Femur (tissue), 1 donor: Measurements from ENCODE around the gene FAM124B.
A peak's percentile ranks its signal among the peaks of the same experiment; 100 is the strongest.
"Not testable (repeated sequence)": the region's sequence is repeated elsewhere in the genome, so short reads cannot be mapped to it uniquely, and the experiment has no call there.

Experiments
- DNase-seq: peaks from one replicate; pipeline ENCODE4 v3.0.0-alpha.2; 2017

The FAM124B gene

GRCh38 chr2:224412141-224413015 lies 10.5 kb upstream of the FAM124B start:
- peak; percentile 56 for DNase-seq

GRCh38 chr2:224410946-224411561 lies 9.1 kb upstream of the FAM124B start:
- no peak for DNase-seq

DNA sequence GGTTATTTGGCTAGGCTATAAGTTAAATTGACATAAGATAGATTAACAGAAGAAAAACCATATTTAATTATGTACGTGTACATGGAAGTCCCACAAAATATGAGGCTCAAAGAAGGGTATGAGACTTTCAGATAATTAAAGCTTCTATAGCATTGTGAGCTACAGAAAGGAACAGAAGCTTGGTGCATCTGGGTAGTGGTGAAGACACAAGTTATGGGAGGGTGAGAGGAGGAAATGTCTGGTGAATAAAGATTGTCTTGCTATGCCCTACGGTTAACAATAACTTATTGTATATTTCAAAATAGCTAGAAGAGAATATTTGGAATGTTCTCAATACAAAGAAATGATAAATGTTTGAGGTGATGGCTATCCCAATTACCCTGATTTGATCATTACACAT lies 6.8 kb upstream of the FAM124B start:
- DNase-seq: no peak

- DNase-seq: no peak
Observed at GRCh38 chr2:224407241-224407701, 5.4 kb upstream of the FAM124B start.

DNA sequence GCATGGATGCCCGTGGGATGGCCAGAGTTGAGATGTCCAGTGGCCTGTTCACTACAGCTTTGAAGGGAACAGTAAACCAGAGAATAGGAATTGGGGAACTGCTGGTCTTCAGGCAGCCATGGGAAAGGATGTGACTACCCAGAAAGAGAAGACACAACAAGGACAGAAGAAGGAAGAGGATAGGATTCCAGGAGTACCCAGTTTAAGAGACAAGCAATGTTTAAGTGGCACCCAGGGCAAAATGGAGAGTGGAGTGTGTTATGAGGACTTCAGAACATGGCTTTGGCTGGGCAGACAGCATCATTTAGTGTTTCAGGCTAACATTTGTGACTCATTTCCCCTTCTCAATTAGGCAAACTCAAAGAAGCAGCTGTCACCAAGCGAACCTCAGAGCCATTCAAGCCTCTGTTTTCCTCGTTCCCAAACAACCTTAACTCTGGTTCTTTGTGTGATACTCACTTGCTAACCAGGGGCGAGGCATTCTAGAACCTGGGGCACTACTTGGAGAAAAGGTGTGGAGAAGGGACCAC lies 4.0 kb upstream of the FAM124B start:
- no peak for DNase-seq

DNA sequence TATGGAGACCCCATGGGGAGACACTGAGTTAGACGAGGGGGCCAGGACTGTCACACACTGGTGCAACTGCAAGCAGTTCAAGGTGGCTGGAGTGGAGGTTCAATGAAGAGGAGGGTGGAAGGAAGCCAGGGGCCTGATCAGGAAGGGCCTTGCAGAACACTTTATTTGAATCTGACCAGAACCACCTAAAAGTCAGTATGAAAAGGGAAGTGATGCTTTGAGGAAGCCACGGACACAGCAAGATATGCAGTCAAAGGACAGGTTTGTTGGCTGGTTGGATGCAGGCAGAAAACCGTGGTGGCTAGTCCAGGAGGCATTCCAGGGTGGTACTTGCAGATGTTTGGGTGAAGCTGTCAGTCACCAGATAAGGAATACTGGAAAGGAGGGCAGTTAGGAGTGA lies 3.5 kb upstream of the FAM124B start:
- no peak for DNase-seq

- DNase-seq: no peak
Observed at GRCh38 chr2:224404796-224405195, 2.9 kb upstream of the FAM124B start.

GRCh38 chr2:224403657-224404056 lies 1.8 kb upstream of the FAM124B start:
- DNase-seq: no peak

DNA sequence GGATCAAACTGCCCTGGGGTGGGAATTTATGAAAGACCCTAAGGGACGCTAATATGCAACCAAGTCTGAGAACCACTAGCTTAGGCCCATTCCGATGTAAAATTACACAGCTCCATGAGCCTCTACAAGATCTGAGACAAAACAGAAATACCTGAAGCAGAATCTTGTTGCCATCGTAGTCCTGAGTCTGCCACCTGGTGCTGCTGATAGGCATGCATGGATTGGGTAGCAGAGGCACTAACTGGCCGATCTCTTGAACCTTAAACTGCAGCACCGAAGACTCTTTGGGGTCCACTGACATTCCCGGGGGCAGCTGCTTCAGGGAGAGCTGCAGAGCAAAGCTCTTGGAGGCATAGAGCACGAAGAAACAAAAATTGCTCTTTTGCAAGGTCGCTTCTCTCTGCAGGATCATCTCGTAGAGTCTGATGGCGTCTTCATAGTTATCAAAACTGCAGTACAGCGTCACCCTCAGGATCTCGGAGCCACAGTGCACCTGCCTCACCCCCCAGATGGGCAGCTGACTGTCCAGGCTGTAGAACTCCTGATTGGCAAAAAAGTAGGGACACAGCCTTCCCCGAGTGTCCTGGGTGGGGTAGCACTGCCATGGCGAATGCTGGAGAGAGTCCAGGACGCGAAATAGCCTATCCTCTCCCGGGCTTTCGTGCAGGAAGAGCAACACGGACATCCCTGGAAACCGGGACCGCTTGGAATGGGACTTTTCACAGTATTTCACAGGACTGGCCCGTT lies 848 bp downstream of the FAM124B start:
- no peak for DNase-seq

DNA sequence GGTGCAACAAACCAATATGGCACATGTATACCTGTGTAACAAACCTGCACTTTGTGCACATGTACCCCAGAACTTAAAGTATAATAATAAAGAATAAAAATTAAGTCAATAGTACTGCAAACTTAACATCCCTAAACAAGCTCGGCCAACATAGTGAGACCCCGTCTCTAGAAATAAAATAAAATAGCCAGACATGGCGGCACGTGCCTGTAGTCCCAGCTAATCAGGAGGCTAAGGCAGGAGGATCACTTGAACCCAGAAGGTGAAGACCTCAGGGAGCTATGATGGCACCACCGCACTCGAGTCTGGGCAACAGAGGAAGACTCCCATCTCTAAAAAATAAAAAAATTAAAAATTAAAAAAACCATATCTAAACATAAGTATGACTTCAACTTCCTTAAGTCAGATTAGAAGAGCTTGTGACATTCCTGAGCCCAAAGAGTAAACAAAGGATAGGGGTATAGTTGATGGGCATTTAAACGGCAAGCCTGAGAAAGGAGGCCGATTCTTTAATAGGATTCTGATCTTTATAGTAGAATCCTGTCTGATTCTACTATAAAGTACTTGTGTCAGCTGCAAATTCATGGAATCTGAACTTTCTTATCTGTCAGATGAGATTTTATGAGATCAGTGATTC lies 1.6 kb downstream of the FAM124B start:
- no peak for DNase-seq

DNA sequence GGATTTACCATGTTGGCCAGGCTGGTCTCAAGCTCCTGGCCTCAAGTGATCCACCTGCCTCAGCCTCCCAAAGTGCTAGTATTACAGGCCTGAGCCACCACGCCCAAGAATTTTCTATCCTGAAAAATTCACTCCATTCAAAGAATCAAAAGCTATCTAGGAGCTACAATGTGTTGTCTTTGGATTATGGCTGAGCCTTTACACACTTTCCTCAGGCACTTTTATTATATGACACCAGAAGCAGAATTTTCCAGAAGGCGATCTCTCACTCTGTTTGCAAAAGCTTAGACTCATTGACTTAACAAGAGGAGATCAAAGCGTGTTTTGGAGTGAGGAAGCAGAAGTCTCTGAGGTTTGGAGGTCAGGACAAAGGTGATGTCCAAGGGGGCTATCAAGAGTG lies 3.6 kb downstream of the FAM124B start:
- no peak for DNase-seq

DNA sequence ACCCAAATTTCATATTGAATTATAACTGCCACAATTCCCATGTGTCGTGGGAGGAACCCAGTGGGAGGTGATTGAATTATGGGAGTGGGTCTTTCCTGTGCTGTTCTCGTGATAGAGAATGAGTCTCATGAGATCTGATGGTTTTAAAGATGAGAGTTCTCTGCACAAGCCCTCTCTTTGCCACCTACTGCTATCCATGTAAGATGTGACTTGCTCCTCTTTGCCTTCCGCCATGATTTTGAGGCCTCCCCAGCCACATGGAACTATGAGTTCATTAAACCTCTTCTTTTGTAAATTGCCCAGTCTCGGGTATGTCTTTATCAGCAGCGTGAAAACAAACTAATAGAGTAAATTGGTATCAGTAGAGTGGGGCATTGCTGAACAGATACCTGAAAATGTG lies 4.8 kb downstream of the FAM124B start:
- DNase-seq: not testable (repeated sequence)

- DNase-seq: no peak
Observed at GRCh38 chr2:224395620-224396390, 6.1 kb downstream of the FAM124B start.

DNA sequence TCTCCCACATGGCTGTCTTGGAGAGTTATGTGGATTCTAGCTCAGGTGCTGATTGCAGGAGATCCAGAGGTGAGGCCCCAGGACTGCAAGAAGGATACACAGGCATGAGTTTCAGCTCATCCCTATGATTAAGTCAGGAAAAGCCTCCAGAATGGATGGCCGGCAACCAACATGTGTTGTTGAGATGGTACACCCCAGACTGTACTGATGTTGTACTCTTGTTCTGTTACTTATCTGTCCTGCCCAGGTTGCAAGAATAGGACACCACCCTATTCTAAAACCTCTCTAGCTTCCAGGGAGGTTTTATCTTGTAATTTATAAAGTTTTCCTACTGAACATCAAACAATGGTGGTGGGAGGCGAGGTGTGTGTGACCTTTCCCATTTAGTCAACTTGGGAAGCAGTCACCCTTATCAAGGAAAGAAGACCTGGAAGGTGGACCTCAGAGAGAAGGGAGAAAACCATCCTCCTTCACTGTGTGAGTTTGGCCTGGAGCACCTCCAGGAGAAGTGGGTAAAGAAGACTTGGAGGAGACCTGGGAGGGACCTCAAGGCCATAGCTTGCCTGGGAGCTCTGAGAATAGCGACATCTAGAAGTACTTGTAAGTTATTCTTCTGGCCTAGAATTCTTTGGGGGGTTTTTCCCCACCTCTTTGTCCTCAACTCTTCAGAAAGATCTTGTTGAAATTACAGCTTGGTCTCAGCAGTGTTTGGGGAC lies 8.6 kb downstream of the FAM124B start:
- DNase-seq: no peak

GRCh38 chr2:224392545-224392944 lies 9.4 kb downstream of the FAM124B start:
- DNase-seq: no peak

- DNase-seq: no peak
Observed at GRCh38 chr2:224389317-224389716, 12.6 kb downstream of the FAM124B start.

DNA sequence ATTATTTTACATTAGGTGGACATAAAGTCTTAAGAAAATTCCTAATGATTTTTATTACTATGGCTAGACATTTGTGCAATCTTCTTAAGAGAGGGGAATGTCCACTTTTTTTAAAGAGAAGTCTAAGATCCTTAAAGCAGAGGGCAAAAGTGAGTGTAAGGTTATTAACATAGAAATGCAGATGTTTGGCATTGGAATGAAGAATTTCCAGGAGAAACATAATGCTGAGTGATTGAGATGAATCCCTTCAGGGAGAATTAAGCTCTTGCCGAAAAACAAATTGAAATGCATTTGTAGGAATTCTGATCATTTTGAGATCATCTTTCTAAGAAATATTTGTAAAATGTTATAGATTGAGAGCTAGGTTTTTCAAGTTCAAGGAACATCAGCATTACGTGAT lies 15.0 kb downstream of the FAM124B start:
- no peak for DNase-seq

- DNase-seq: no peak
Observed at GRCh38 chr2:224382973-224383555, 18.8 kb downstream of the FAM124B start.

DNA sequence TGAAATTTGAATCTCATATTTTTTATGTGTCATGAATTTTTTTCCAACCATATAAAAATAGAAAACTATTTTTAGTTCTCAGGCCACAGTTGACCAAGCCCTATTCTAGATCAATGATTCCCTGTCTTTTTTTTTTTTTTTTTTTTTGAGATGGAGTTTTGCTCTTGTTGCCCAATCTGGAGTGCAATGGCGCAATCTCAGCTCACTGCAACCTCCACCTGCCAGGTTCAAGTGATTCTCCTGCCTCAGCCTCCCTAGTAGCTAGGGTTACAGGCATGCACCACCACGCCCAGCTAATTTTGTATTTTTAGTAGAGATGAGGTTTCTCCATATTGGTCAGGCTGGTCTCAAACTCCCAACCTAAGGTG lies 19.6 kb downstream of the FAM124B start:
- not testable (repeated sequence) for DNase-seq

DNA sequence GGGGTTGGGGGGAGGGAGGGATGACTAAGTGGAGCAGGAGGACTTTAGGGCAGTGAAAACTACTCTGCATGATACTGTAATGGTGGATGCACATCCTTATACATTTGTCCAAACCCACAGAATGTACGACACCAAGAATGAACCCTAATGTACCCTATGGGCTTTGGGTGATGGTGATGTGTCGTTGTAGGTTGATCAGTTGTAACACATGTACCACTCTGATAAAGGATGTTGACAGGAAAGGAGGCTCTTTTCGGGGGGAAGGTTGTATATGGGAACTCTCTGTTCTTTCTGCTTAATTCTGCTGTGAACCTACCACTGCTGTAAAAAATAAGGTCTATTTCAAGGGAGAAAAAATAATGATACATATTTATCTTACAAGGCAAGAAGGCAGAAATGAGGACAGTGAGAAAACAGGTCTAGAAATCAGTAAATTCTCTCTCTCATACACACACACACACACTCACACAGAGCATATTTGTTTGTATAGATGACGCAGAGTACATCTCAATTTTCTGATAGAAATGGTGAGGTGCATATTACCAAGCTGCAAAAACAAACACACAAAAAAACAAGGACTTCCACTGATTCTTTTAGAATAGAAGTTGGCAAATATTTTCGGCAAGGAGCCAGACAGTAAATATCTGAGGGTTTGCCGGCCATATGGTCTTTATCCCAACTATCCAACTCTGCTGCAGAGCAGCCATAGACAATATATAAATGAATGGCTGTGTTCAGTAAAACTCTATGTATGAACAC lies 20.2 kb downstream of the FAM124B start:
- no peak for DNase-seq
